GM23338 (cell line): ENCODE results near the gene DNAJC9. TPM values are rescaled to one million over a fixed set of nuclear protein-coding genes. Genes with fewer than 3 reads are reported as not detected.

Experiments
- ATAC-seq: fragments of 200-7000 bp; cut with Tn5 transposase; 3 replicates; pipeline ENCODE4 v1.9.1; 2020
- DNase-seq: peaks from one replicate; pipeline ENCODE4 v3.0.0-alpha.2; 2015; ENCODE audit warnings: low spot score
- H2AFZ ChIP-seq: fragments of 200-600 bp; sonication (generic); 2 replicates; pipeline ENCODE4 v1.8.0; 2016; ENCODE audit warnings: antibody characterized with exemption, mild to moderate bottlenecking, moderate library complexity
- H3F3A ChIP-seq: fragments of 200-600 bp; sonication (generic); replicated peaks from 2 replicates; pipeline ENCODE4 v1.8.0; 2017; ENCODE audit warnings: antibody characterized with exemption, mixed run types, low read depth
- H3K27ac ChIP-seq: fragments of 200-600 bp; sonication (generic); 2 replicates; pipeline ENCODE4 v1.6.1; 2016; ENCODE audit warnings: low read depth
- H3K27me3 ChIP-seq: fragments of 200-600 bp; sonication (generic); 2 replicates; pipeline ENCODE4 v1.8.0; 2016; ENCODE audit warnings: mild to moderate bottlenecking, mixed run types, moderate library complexity; ENCODE audit not compliant: insufficient read depth
- H3K36me3 ChIP-seq: fragments of 200-600 bp; sonication (generic); 2 replicates; pipeline ENCODE4 v1.8.0; 2016; ENCODE audit warnings: mild to moderate bottlenecking; ENCODE audit not compliant: insufficient read depth
- H3K4me1 ChIP-seq: fragments of 200-600 bp; sonication (generic); 2 replicates; pipeline ENCODE4 v1.8.0; 2016; ENCODE audit warnings: mild to moderate bottlenecking, moderate library complexity; ENCODE audit not compliant: insufficient read depth
- H3K4me2 ChIP-seq: fragments of 200-600 bp; sonication (generic); 2 replicates; pipeline ENCODE4 v1.7.1; 2017; ENCODE audit warnings: mixed run types
- H3K4me3 ChIP-seq: fragments of 200-600 bp; sonication (generic); 2 replicates; pipeline ENCODE4 v1.6.1; 2016; ENCODE audit warnings: mixed run types
- H3K79me2 ChIP-seq: fragments of 200-600 bp; sonication (generic); replicated peaks from 2 replicates; pipeline ENCODE4 v1.8.0; 2017; ENCODE audit warnings: mild to moderate bottlenecking; ENCODE audit not compliant: insufficient read depth
- H3K9me2 ChIP-seq: fragments of 200-600 bp; sonication (generic); 2 replicates; pipeline ENCODE4 v1.8.0; 2017; ENCODE audit not compliant: insufficient read depth
- H4K20me1 ChIP-seq: fragments of 200-600 bp; sonication (generic); replicated peaks from 2 replicates; pipeline ENCODE4 v1.8.0; 2017; ENCODE audit warnings: mild to moderate bottlenecking; ENCODE audit not compliant: insufficient read depth
- H3K27ac Mint-ChIP-seq: 2 replicates; pipeline ENCODE4 v1.8.0; 2020; ENCODE audit warnings: inconsistent platforms, mild to moderate bottlenecking, moderate library complexity, mixed read lengths
- H3K27me3 Mint-ChIP-seq: 3 replicates; pipeline ENCODE4 v1.8.0; 2022; ENCODE audit warnings: low read depth, mild to moderate bottlenecking, moderate library complexity, mixed read lengths, inconsistent platforms; ENCODE audit not compliant: insufficient read depth, poor library complexity
- H3K36me3 Mint-ChIP-seq: 3 replicates; pipeline ENCODE4 v1.8.0; 2021; ENCODE audit warnings: low read depth, mild to moderate bottlenecking, inconsistent platforms, moderate library complexity, mixed read lengths
- H3K4me1 Mint-ChIP-seq: 3 replicates; pipeline ENCODE4 v1.8.0; 2020; ENCODE audit warnings: mild to moderate bottlenecking, inconsistent platforms, mixed read lengths
- H3K4me3 Mint-ChIP-seq: 3 replicates; pipeline ENCODE4 v1.8.0; 2021; ENCODE audit warnings: moderate library complexity, mild to moderate bottlenecking, inconsistent platforms, mixed read lengths
- H3K9me3 Mint-ChIP-seq: 3 replicates; pipeline ENCODE4 v1.8.0; 2020; ENCODE audit warnings: moderate library complexity, mild to moderate bottlenecking, inconsistent platforms, mixed read lengths
- CREB1 ChIP-seq: fragments of 250-450 bp; sonication (Bioruptor Pico); IDR thresholded peaks from 2 replicates; pipeline ENCODE4 v1.5.0; 2020; ENCODE audit warnings: low read depth, mild to moderate bottlenecking, moderate library complexity
- CTCF ChIP-seq, 2 experiments: fragments of 200-600 bp in 1 of 2; sonication (generic) in 1 of 2; conservative IDR thresholded peaks; 2 replicates each; pipeline versions ENCODE4 v1.5.1 to v1.6.1; 2016 to 2017; ENCODE audit warnings: antibody characterized with exemption in 2 of 2, low read depth in 2 of 2, mild to moderate bottlenecking in 2 of 2, moderate library complexity in 1 of 2
- REST ChIP-seq: IDR thresholded peaks from one replicate; pipeline ENCODE4 v1.6.1; 2018; ENCODE audit warnings: antibody characterized with exemption; ENCODE audit not compliant: unreplicated experiment
- ZNF462 ChIP-seq: fragments of 250-450 bp; sonication (Bioruptor Pico); IDR thresholded peaks from 2 replicates; pipeline ENCODE4 v1.5.0; 2020; ENCODE audit warnings: mild to moderate bottlenecking, moderate library complexity
- polyA plus RNA-seq: library from polyadenylated mRNA; unstranded; fragments of >200 nt; fragmentation: Nextera tagmentation; extraction: Ambion mirVana; gene quantifications from 2 replicates; pipeline ENCODE4 v1.2.1, GENCODE V29; 2016
- total RNA-seq: library from RNA; depleted of rRNA; stranded (reverse); fragments of >200 nt; shearing (Covaris generic); gene quantifications from 2 replicates; pipeline ENCODE4 v1.2.3, GENCODE V29; 2014

The DNAJC9 gene
- total and polyA plus RNA-seq, 2 experiments from 2014 or later = 31.0 to 33.2 TPM

GRCh38 chr10:73232887-73233286, 14.2 kb downstream of the DNAJC9 start:
- Histone ChIP-seq H4K20me1 (peaks cover 15% of the 10 kb centered on the region; the same call in 1 of the 2 replicates), H3K9me2 (no peaks in the 10 kb centered on the region), H3K79me2 (no peaks in the 10 kb centered on the region), H3K4me1 (no peaks in the 10 kb centered on the region), H2AFZ (no peak overlapping the region), H3F3A (no peaks in the 10 kb centered on the region), H3K4me2 (no peak overlapping the region), H3K27ac (no peak overlapping the region), H3K36me3 (peaks cover 4% of the 10 kb centered on the region; the same call in 1 of the 2 replicates), H3K27me3 (no peaks in the 10 kb centered on the region), H3K4me3 (no peak overlapping the region)
- Mint-ChIP-seq H3K36me3 (peaks cover 13% of the 10 kb centered on the region), H3K9me3 (no peaks in the 10 kb centered on the region), H3K4me3 (no peak overlapping the region), H3K4me1 (no peaks in the 10 kb centered on the region), H3K27me3 (no peaks in the 10 kb centered on the region), H3K27ac (no peak overlapping the region)
- DNase-seq = peak; percentile 45
- peak; percentile 68 for ATAC-seq
- TF ChIP-seq ZNF462 (no peak), CTCF (conservative IDR thresholded peaks at IDR 0.05; ENCODE audit: low read depth in 2 of 2) (peak; percentile 45 to 62), CREB1 (CRISPR knock-in tag) (no peak)

- no peaks in the 10 kb centered on the region for H3F3A ChIP-seq
- TF ChIP-seq REST (no peak), CTCF (conservative IDR thresholded peaks at IDR 0.05; ENCODE audit: low read depth in 2 of 2) (no peak)
Observed at GRCh38 chr10:73229567-73229966, 17.5 kb downstream of the DNAJC9 start.

More at GRCh38 chr10:73229567-73229966, 17.5 kb downstream of the DNAJC9 start:
- no peaks in the 10 kb centered on the region for H3K79me2 ChIP-seq
- Mint-ChIP-seq H3K9me3 (no peaks in the 10 kb centered on the region), H3K27ac (no peak overlapping the region), H3K36me3 (peaks cover 4% of the 10 kb centered on the region), H3K4me3 (no peak overlapping the region), H3K27me3 (no peaks in the 10 kb centered on the region), H3K4me1 (no peaks in the 10 kb centered on the region)
- no peak overlapping the region for H3K4me2 ChIP-seq
- no peaks in the 10 kb centered on the region for H3K4me1 ChIP-seq
- H4K20me1 ChIP-seq = peaks cover 6% of the 10 kb centered on the region; the same call in 1 of the 2 replicates
- DNase-seq (no peak), ATAC-seq (no peak)
- peaks cover 4% of the 10 kb centered on the region; the same call in 1 of the 2 replicates for H3K36me3 ChIP-seq
- H3K9me2 ChIP-seq = no peaks in the 10 kb centered on the region; the same call in 1 of the 2 replicates
- no peak overlapping the region for H3K27ac ChIP-seq
- H3K4me3 ChIP-seq = no peak overlapping the region
- no peak overlapping the region for H2AFZ ChIP-seq
- no peaks in the 10 kb centered on the region for H3K27me3 ChIP-seq
